NT2/D1 (cell line): ENCODE results near the gene STX17.

Experiments used
- SUZ12 ChIP-seq: IDR thresholded peaks from 2 replicates; pipeline ENCODE4 v1.6.1; 2011; ENCODE audit not compliant: insufficient read length, insufficient read depth; ENCODE audit errors: extremely low read depth
- YY1 ChIP-seq: IDR thresholded peaks from 2 replicates; pipeline ENCODE4 v1.6.1; 2011; ENCODE audit not compliant: insufficient read length, insufficient read depth
- ZNF274 ChIP-seq: IDR thresholded peaks from 2 replicates; pipeline ENCODE4 v1.6.1; 2011; ENCODE audit warnings: mild to moderate bottlenecking, low read depth, low read length

- no peak for TF ChIP-seq SUZ12
- no peak for TF ChIP-seq ZNF274
- no peak for TF ChIP-seq YY1
These were observed 80.2 kb downstream of the STX17 start for GRCh38 chr9:99986642-99987041.
